D721Med (cell line): ENCODE measurements around the gene DNAH12.

ENCODE experiments used
- DNase-seq: peaks from one replicate; pipeline ENCODE4 v3.0.0; 2011; ENCODE audit warnings: low spot score; ENCODE audit not compliant: insufficient read length
- FAIRE-seq: peaks from 2 replicates; lab custom pipeline; 2011; peaks lifted over from hg19 to GRCh38; lab: Jason Lieb, UNC
- CTCF ChIP-seq: IDR thresholded peaks from 2 replicates; pipeline ENCODE4 v1.5.1; 2012; ENCODE audit warnings: mild to moderate bottlenecking, control low read depth; ENCODE audit not compliant: insufficient read depth; ENCODE audit errors: missing control alignments

The DNAH12 gene, protein sequence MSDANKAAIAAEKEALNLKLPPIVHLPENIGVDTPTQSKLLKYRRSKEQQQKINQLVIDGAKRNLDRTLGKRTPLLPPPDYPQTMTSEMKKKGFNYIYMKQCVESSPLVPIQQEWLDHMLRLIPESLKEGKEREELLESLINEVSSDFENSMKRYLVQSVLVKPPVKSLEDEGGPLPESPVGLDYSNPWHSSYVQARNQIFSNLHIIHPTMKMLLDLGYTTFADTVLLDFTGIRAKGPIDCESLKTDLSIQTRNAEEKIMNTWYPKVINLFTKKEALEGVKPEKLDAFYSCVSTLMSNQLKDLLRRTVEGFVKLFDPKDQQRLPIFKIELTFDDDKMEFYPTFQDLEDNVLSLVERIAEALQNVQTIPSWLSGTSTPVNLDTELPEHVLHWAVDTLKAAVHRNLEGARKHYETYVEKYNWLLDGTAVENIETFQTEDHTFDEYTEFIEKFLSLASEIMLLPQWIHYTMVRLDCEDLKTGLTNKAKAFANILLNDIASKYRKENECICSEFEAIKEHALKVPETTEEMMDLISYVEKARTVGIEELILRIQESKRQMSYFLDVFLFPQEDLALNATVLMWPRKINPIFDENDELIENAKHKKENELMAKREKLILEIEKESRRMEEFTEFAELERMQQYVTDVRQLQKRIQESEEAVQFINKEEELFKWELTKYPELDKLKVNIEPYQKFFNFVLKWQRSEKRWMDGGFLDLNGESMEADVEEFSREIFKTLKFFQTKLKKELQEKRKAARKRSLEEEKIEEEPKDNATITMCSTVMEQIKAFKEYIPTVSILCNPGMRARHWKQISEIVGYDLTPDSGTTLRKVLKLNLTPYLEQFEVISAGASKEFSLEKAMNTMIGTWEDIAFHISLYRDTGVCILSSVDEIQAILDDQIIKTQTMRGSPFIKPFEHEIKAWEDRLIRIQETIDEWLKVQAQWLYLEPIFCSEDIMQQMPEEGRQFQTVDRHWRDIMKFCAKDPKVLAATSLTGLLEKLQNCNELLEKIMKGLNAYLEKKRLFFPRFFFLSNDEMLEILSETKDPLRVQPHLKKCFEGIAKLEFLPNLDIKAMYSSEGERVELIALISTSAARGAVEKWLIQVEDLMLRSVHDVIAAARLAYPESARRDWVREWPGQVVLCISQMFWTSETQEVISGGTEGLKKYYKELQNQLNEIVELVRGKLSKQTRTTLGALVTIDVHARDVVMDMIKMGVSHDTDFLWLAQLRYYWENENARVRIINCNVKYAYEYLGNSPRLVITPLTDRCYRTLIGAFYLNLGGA (N-terminal part only)

DNA sequence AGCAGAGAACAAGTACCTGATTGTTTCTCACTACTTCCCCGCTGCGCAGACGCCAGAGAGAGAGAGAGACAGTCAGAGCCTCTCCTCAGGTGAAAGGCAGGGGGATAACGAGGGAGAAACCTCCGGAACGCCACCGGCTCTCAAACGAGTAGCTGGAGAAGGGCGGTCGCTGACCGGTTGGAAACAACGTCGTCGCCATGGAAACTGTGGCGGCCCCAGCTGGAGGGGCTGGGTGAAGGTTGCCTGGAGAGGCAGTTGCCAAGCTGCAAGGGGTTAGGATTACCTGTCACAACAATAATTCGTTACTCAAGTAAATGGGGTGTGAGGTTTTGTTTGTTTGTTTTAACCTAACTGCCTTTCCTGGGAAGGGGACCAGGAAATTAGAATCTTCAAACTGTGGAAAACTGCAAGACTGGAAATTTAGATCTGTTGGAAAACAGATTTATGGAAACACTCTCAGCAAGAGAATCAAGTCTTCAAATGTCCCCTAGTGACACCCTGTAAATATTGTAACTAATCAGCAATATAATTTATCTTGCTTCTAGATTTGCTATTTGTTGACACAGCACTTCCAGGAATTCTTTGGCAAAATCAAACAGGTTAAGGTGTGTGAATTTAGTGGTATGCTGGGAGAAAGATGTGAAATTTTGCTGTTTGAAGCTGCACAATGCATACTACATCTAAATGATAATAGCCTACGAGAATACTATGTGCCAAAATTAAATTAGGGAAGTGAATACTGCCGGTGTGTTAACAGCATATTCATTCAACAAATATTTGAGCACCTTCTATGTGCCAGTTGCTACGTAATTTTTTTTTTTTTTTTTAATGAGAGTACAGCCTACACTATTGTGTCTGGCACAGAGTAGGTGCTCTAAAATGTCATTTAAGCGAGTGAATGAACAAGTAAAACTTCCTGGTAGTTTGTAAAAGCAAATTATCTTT is at the start of gene DNAH12:
TSS of gene DNAH12 (minus strand) at position 164 of the 945 bp plus-strand sequence. CDS start 1,474 bp downstream, outside the sequence.
- TF ChIP-seq CTCF, result no peak
- FAIRE-seq, result no peak
- DNase-seq, result no peak

- FAIRE-seq, result no peak
- no peak for TF ChIP-seq CTCF
- no peak for DNase-seq
Observed at GRCh38 chr3:57592306-57592705, 48.2 kb upstream of the DNAH12 start.

GRCh38 chr3:57587905-57588304 is 43.8 kb upstream of the DNAH12 start:
- no peak for TF ChIP-seq CTCF
- DNase-seq (no peak), FAIRE-seq (no peak)

GRCh38 chr3:57586778-57587177 is 42.6 kb upstream of the DNAH12 start:
- FAIRE-seq (no peak), DNase-seq (no peak)
- TF ChIP-seq CTCF, result no peak

DNA sequence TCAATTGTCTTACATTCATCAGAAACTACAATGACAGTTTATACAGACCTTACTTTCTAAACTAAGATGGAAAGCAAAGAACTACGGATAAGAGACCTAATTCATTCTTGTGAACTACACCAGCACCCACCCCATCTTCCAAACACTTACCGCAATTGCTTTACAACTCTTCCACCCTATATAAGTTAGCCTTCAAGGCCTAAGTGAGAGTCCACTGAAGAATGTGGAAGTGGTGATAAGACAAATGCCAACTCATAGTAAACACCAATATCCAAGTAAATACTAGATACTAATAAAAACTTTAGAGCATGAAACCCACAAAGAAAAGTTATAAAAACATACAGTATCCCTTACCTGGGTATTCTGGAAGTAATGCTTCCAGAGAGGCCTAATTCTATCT is 39.4 kb upstream of the DNAH12 start:
- no peak for DNase-seq
- FAIRE-seq, result no peak
- no peak for TF ChIP-seq CTCF
